ENCODE data around the gene UBE2R2. TPM values are rescaled to one million over a fixed set of nuclear protein-coding genes. Genes with fewer than 3 reads are reported as not detected.
"Not testable (repeated sequence)": the region's sequence is repeated elsewhere in the genome, so short reads cannot be mapped to it uniquely, and the experiment has no call there.

UBE2R2 gene
- total RNA-seq: 10 to 100 TPM; 29.7 to 32.1 TPM
- 10 to 100 TPM; 13.1 to 16.1 (median 13.4) TPM for polyA plus RNA-seq
- 36.0 to 59.6 (median 50.3) reads per million in 6 experiments for total RNA-seq

- H3K27me3 Mint-ChIP-seq: peaks cover 0 to 2% (median 0%) of the 10 kb centered on the region in 5 donors
- ATAC-seq (peak; percentile 77), DNase-seq (peak; percentile 87 to 95 (median 90))
- peaks cover 12 to 66% (median 53%) of the 10 kb centered on the region in 4 donors for H3K4me1 Mint-ChIP-seq
- peak within 1 kb of the TSS; percentile 93 to 99 (median 97) for H3K27ac Mint-ChIP-seq
- peak within 1 kb of the TSS; percentile 85 to 99 (median 90) for H3K4me3 Mint-ChIP-seq
- H3K9me3 Mint-ChIP-seq: no peaks in the 10 kb centered on the region
- POLR2A ChIA-PET: interaction anchor here (0.6 to 2.2 kb wide), 7 partner anchors 9 to 1255 kb away, joined by 3 to 11 read pairs (median 3); no protein-coding TSS in a partner anchor
- peaks cover 0 to 4% (median 0%) of the 10 kb centered on the region in 3 donors for H3K36me3 Mint-ChIP-seq
Measured at GRCh38 chr9:33816327-33817252, at the start of gene UBE2R2. TSS of gene UBE2R2 (plus strand) at chr9:33817160. CDS start at chr9:33817758, 598 bp downstream.

- ATAC-seq, H3K36me3 Mint-ChIP-seq, H3K4me3 Mint-ChIP-seq, DNase-seq, H3K4me1 Mint-ChIP-seq, POLR2A ChIA-PET, H3K9me3 Mint-ChIP-seq, H3K27me3 Mint-ChIP-seq: not testable (repeated sequence)
- H3K27ac Mint-ChIP-seq: peak overlapping the region in 3 of 10 donors; percentile 2 to 28 (median 7)
Measured at GRCh38 chr9:33770156-33770880, 46.6 kb upstream of the UBE2R2 start.

- ATAC-seq, H3K4me1 Mint-ChIP-seq, DNase-seq, H3K27ac Mint-ChIP-seq, H3K9me3 Mint-ChIP-seq, POLR2A ChIA-PET, H3K36me3 Mint-ChIP-seq, H3K27me3 Mint-ChIP-seq, H3K4me3 Mint-ChIP-seq: not testable (repeated sequence)
Measured at GRCh38 chr9:33773135-33773534, 43.8 kb upstream of the UBE2R2 start.

GRCh38 chr9:33774074-33774659 is 42.8 kb upstream of the UBE2R2 start:
- H3K4me1 Mint-ChIP-seq, ATAC-seq, H3K9me3 Mint-ChIP-seq, H3K27me3 Mint-ChIP-seq, H3K27ac Mint-ChIP-seq, H3K36me3 Mint-ChIP-seq, POLR2A ChIA-PET, DNase-seq, H3K4me3 Mint-ChIP-seq: not testable (repeated sequence)

- peak overlapping the region in 2 of 10 donors; percentile 33 to 37 for H3K27ac Mint-ChIP-seq
- H3K4me1 Mint-ChIP-seq: peaks cover 0 to 6% (median 3%) of the 10 kb centered on the region in 4 donors
- ATAC-seq: no peak
- peak overlapping the region in 3 of 10 donors; percentile 23 to 48 (median 35) for H3K4me3 Mint-ChIP-seq
- POLR2A ChIA-PET: no interaction called here
- DNase-seq: no peak
- H3K9me3 Mint-ChIP-seq: no peaks in the 10 kb centered on the region
- no peaks in the 10 kb centered on the region for H3K36me3 Mint-ChIP-seq
- H3K27me3 Mint-ChIP-seq: peaks cover 0 to 5% (median 3%) of the 10 kb centered on the region in 5 donors
Measured at GRCh38 chr9:33776578-33776977, 40.4 kb upstream of the UBE2R2 start.

- peak; percentile 87 to 89 for ATAC-seq
- Mint-ChIP-seq H3K36me3 (no peaks in the 10 kb centered on the region), H3K27me3 (peaks cover 0 to 3% (median 1%) of the 10 kb centered on the region in 5 donors), H3K4me3 (no peak overlapping the region), H3K9me3 (no peaks in the 10 kb centered on the region), H3K4me1 (peaks cover 0 to 5% (median 2%) of the 10 kb centered on the region in 4 donors), H3K27ac (no peak overlapping the region)
- POLR2A ChIA-PET: no interaction called here
- DNase-seq: peak in 9 of 10 donors; percentile 15 to 69 (median 48)
Measured at GRCh38 chr9:33778700-33779351, 38.1 kb upstream of the UBE2R2 start.

- POLR2A ChIA-PET: no interaction called here
- H3K9me3 Mint-ChIP-seq: no peaks in the 10 kb centered on the region
- H3K27me3 Mint-ChIP-seq: peaks cover 0 to 3% (median 1%) of the 10 kb centered on the region in 5 donors
- no peak overlapping the region for H3K27ac Mint-ChIP-seq
- ATAC-seq (no peak), DNase-seq (no peak)
- H3K36me3 Mint-ChIP-seq: no peaks in the 10 kb centered on the region
- peaks cover 0 to 5% (median 2%) of the 10 kb centered on the region in 4 donors for H3K4me1 Mint-ChIP-seq
- no peak overlapping the region for H3K4me3 Mint-ChIP-seq
Measured at GRCh38 chr9:33780276-33780675, 36.7 kb upstream of the UBE2R2 start.

- Mint-ChIP-seq H3K4me1 (peaks cover 9 to 20% (median 11%) of the 10 kb centered on the region in 4 donors), H3K4me3 (no peak overlapping the region), H3K27ac (no peak overlapping the region), H3K9me3 (no peaks in the 10 kb centered on the region), H3K36me3 (no peaks in the 10 kb centered on the region), H3K27me3 (peaks cover 0 to 10% (median 3%) of the 10 kb centered on the region in 5 donors)
- DNase-seq (no peak), ATAC-seq (no peak)
- POLR2A ChIA-PET: no interaction called here
Measured at GRCh38 chr9:33781736-33782135, 35.2 kb upstream of the UBE2R2 start.

- no peaks in the 10 kb centered on the region for H3K36me3 Mint-ChIP-seq
- peaks cover 0 to 10% (median 3%) of the 10 kb centered on the region in 5 donors for H3K27me3 Mint-ChIP-seq
- H3K4me3 Mint-ChIP-seq: no peak overlapping the region
- ATAC-seq: no peak
- POLR2A ChIA-PET: no interaction called here
- H3K4me1 Mint-ChIP-seq: peaks cover 10 to 21% (median 13%) of the 10 kb centered on the region in 4 donors
- H3K27ac Mint-ChIP-seq: no peak overlapping the region
- no peaks in the 10 kb centered on the region for H3K9me3 Mint-ChIP-seq
- no peak for DNase-seq
Measured at GRCh38 chr9:33782395-33783152, 34.4 kb upstream of the UBE2R2 start.

GRCh38 chr9:33785914-33786313 is 31.0 kb upstream of the UBE2R2 start:
- no peaks in the 10 kb centered on the region for H3K36me3 Mint-ChIP-seq
- ATAC-seq: peak; percentile 47 to 57
- peaks cover 0 to 10% (median 0%) of the 10 kb centered on the region in 5 donors for H3K27me3 Mint-ChIP-seq

GRCh38 chr9:33786681-33787080 is 30.3 kb upstream of the UBE2R2 start:
- DNase-seq: peak in 2 of 10 donors; percentile 1 to 12
- Mint-ChIP-seq H3K27me3 (peaks cover 0 to 10% (median 0%) of the 10 kb centered on the region in 5 donors), H3K4me3 (no peak overlapping the region), H3K9me3 (no peaks in the 10 kb centered on the region), H3K27ac (peak overlapping the region in 2 of 10 donors; percentile 7 to 84), H3K4me1 (peaks cover 9 to 16% (median 12%) of the 10 kb centered on the region in 4 donors), H3K36me3 (no peaks in the 10 kb centered on the region)
- peak; percentile 42 to 67 for ATAC-seq
- POLR2A ChIA-PET: no interaction called here

More at GRCh38 chr9:33785914-33786313, 31.0 kb upstream of the UBE2R2 start:
- Mint-ChIP-seq H3K9me3 (no peaks in the 10 kb centered on the region), H3K4me1 (peaks cover 9 to 16% (median 12%) of the 10 kb centered on the region in 4 donors), H3K27ac (no peak overlapping the region), H3K4me3 (peak overlapping the region in 2 of 10 donors; percentile 12 to 20)
- DNase-seq: peak in 1 of 10 donors; percentile 5
- POLR2A ChIA-PET: no interaction called here
